OCI-LY7 (cell line): Measurements from ENCODE around the gene CHRD. TPM values are rescaled to one million over a fixed set of nuclear protein-coding genes. Genes with fewer than 3 reads are reported as not detected.

Source experiments
- BruUV-seq: library from RNA; stranded (reverse); fragments of 400-500 nt; replicated peaks from 2 replicates; lab custom pipeline; 2021; lab: Mats Ljungman, UMichigan
- CTCF ChIA-PET: fragments of 300-600 bp; sonication (Branson Sonifier 250); formaldehyde crosslinking; loops from one replicate; lab custom pipeline; 2022; ENCODE audit warnings: antibody characterized with exemption; ENCODE audit not compliant: unreplicated experiment; lab: Charles Lee
- POLR2A ChIA-PET: fragments of 300-600 bp; sonication (Branson Sonifier 250); formaldehyde crosslinking; loops from one replicate; lab custom pipeline; 2022; ENCODE audit warnings: antibody characterized with exemption; lab: Charles Lee
- DNase-seq: peaks from one replicate; pipeline ENCODE4 v3.0.0-alpha.2; 2015; ENCODE audit warnings: low spot score
- H2AFZ ChIP-seq: fragments of 200-600 bp; sonication (generic), shearing (Covaris generic); 2 replicates; pipeline ENCODE4 v1.6.1; 2014; ENCODE audit warnings: mild to moderate bottlenecking, antibody characterized with exemption, low read length, moderate library complexity
- H3K27ac ChIP-seq: fragments of 200-600 bp; sonication (generic); 2 replicates; pipeline ENCODE4 v1.5.1; 2014; ENCODE audit warnings: mixed run types, low read depth, mild to moderate bottlenecking, moderate library complexity, low read length, inconsistent platforms; ENCODE audit not compliant: poor library complexity, severe bottlenecking
- H3K36me3 ChIP-seq: fragments of 200-600 bp; sonication (generic); 2 replicates; pipeline ENCODE4 v1.6.1; 2014; ENCODE audit warnings: mild to moderate bottlenecking, antibody characterized with exemption, low read length, moderate library complexity, mixed read lengths; ENCODE audit not compliant: insufficient read depth
- H3K4me1 ChIP-seq: fragments of 200-600 bp; sonication (generic); 2 replicates; pipeline ENCODE4 v1.5.1; 2014; ENCODE audit warnings: mild to moderate bottlenecking, low read length; ENCODE audit not compliant: insufficient read depth, poor library complexity, severe bottlenecking
- H3K4me2 ChIP-seq: fragments of 200-600 bp; sonication (generic); 2 replicates; pipeline ENCODE4 v1.6.1; 2014; ENCODE audit warnings: mild to moderate bottlenecking, low read length
- H3K4me3 ChIP-seq: fragments of 200-600 bp; sonication (generic); 2 replicates; pipeline ENCODE4 v1.5.1; 2014; ENCODE audit warnings: mild to moderate bottlenecking, low read depth, low read length; ENCODE audit not compliant: poor library complexity, severe bottlenecking
- H3K79me2 ChIP-seq: fragments of 200-600 bp; sonication (generic); 2 replicates; pipeline ENCODE4 v1.6.1; 2016; ENCODE audit warnings: low read depth, mild to moderate bottlenecking, low read length, moderate library complexity, mixed read lengths; ENCODE audit not compliant: insufficient read depth
- H3K9me2 ChIP-seq: fragments of 200-600 bp; sonication (generic); 2 replicates; pipeline ENCODE4 v1.6.1; 2016; ENCODE audit warnings: mild to moderate bottlenecking, low read length, mixed read lengths; ENCODE audit not compliant: insufficient read depth
- H3K9me3 ChIP-seq: fragments of 200-600 bp; sonication (generic); 2 replicates; pipeline ENCODE4 v1.6.1; 2014; ENCODE audit warnings: mild to moderate bottlenecking, mixed run types, low read length, mixed read lengths
- H4K20me1 ChIP-seq: fragments of 200-600 bp; sonication (generic); 2 replicates; pipeline ENCODE4 v1.6.1; 2014; ENCODE audit warnings: mild to moderate bottlenecking, antibody characterized with exemption, low read length, moderate library complexity, mixed read lengths; ENCODE audit not compliant: insufficient read depth
- EZH2phosphoT487 ChIP-seq: fragments of 200-600 bp; sonication (generic); IDR thresholded peaks from 2 replicates; pipeline ENCODE4 v1.6.1; 2018; ENCODE audit warnings: low read depth, borderline replicate concordance, mild to moderate bottlenecking, mixed run types, antibody characterized with exemption, low read length, moderate library complexity, mixed read lengths
- intact Hi-C: fragments of 100-400 bp; cut with micrococcal nuclease; formaldehyde crosslinking; loops from one replicate; pipeline ENCODE4 v1.10.0; 2022; ENCODE audit not compliant: unreplicated experiment
- total RNA-seq, 2 experiments: library from RNA; depleted of rRNA in 1 of 2; stranded (reverse); fragments of >200 nt in 1 of 2; shearing (Covaris generic) in 1 of 2; gene quantifications; 2 replicates each; pipeline ENCODE4 v1.2.3, GENCODE V29; 2014 to 2022
- TF ChIP-seq, protein P1 (sequence below): fragments of 200-600 bp; sonication (generic); conservative IDR thresholded peaks from 2 replicates; pipeline ENCODE4 v1.5.1; 2014; ENCODE audit warnings: mild to moderate bottlenecking, antibody characterized with exemption, low read length, moderate library complexity, mixed read lengths

CHRD gene
- total RNA-seq, 2 experiments from 2014 or later, result 0.16 TPM; not detected in 1

DNA sequence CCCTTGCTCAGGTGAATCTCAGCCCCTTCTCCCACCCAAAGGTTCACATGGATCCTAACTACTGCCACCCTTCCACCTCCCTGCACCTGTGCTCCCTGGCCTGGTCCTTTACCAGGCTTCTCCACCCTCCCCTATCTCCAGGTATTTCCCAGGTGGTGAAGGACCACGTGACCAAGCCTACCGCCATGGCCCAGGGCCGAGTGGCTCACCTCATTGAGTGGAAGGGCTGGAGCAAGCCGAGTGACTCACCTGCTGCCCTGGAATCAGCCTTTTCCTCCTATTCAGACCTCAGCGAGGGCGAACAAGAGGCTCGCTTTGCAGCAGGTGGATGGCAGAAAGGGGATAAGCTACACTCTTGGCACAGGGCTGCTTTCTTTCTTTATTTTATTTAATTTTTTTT lies 37.9 kb upstream of the CHRD start:
- Histone ChIP-seq H3K4me2 (no peak overlapping the region), H3K9me2 (no peaks in the 10 kb centered on the region), H3K79me2 (no peaks in the 10 kb centered on the region), H3K4me1 (no peaks in the 10 kb centered on the region), H2AFZ (no peak overlapping the region), H3K4me3 (no peak overlapping the region), H3K36me3 (no peaks in the 10 kb centered on the region), H3K9me3 (no peaks in the 10 kb centered on the region), H4K20me1 (no peaks in the 10 kb centered on the region), H3K27ac (no peak overlapping the region)
- intact Hi-C loops, result no loop called here
- BruUV-seq, result no TSS peak
- no peak for DNase-seq
- POLR2A ChIA-PET, result interaction anchor here (0.6 kb wide), 1 partner anchor 76 kb away, joined by 3 read pairs; no protein-coding TSS in a partner anchor
- TF ChIP-seq EZH2phosphoT487, result no peak
- TF ChIP-seq, protein P1, sequence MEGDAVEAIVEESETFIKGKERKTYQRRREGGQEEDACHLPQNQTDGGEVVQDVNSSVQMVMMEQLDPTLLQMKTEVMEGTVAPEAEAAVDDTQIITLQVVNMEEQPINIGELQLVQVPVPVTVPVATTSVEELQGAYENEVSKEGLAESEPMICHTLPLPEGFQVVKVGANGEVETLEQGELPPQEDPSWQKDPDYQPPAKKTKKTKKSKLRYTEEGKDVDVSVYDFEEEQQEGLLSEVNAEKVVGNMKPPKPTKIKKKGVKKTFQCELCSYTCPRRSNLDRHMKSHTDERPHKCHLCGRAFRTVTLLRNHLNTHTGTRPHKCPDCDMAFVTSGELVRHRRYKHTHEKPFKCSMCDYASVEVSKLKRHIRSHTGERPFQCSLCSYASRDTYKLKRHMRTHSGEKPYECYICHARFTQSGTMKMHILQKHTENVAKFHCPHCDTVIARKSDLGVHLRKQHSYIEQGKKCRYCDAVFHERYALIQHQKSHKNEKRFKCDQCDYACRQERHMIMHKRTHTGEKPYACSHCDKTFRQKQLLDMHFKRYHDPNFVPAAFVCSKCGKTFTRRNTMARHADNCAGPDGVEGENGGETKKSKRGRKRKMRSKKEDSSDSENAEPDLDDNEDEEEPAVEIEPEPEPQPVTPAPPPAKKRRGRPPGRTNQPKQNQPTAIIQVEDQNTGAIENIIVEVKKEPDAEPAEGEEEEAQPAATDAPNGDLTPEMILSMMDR, result no peak
- CTCF ChIA-PET, result no interaction called here

DNA sequence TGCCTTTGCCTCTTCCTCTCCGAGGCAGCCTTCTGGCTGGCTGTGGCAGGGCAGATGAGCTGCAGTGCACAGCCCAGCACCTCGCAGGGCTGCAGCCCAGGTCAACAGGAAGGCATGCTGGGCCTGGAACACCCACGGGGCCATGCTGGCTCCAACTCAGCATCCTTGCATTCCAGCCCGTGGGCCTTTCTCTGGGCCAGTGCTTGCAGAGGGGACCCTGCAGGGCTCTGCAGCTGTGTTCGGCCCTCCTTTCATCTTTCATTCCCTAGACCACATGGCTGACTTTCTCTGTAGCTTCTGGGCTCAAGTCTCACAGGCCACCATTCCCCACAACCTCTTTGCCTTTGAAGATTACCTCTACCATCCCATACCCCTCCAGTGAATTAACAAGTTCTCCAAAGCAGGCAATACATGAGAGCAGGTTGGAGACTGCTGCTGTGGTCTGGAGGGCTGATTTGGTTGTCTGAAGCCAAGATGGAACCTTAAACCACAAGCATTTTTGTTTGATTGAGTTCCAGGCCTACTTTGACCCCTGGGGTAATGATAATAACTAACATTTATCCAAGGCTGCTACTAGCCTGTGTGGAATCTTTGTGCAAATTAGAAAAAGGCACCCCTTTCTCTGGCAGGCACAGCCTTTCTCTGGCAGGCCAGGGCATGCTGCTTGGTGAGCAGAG lies 36.5 kb upstream of the CHRD start:
- no peaks in the 10 kb centered on the region for H4K20me1 ChIP-seq
- no peaks in the 10 kb centered on the region for H3K9me2 ChIP-seq
- no peak for DNase-seq
- no peaks in the 10 kb centered on the region for H3K4me1 ChIP-seq
- POLR2A ChIA-PET, result no interaction called here
- H3K36me3 ChIP-seq, result no peaks in the 10 kb centered on the region
- no peak overlapping the region for H3K4me2 ChIP-seq
- no peak overlapping the region for H3K27ac ChIP-seq
- intact Hi-C loops, result no loop called here
- BruUV-seq, result no TSS peak
- no peak overlapping the region for H2AFZ ChIP-seq
- no peaks in the 10 kb centered on the region for H3K9me3 ChIP-seq
- CTCF ChIA-PET, result interaction anchor here (0.6 kb wide), 1 partner anchor 25 kb away, joined by 3 read pairs; no protein-coding TSS in a partner anchor
- no peak overlapping the region for H3K4me3 ChIP-seq
- TF ChIP-seq EZH2phosphoT487, result no peak
- TF ChIP-seq, protein P1, result no peak
- H3K79me2 ChIP-seq, result no peaks in the 10 kb centered on the region

DNA sequence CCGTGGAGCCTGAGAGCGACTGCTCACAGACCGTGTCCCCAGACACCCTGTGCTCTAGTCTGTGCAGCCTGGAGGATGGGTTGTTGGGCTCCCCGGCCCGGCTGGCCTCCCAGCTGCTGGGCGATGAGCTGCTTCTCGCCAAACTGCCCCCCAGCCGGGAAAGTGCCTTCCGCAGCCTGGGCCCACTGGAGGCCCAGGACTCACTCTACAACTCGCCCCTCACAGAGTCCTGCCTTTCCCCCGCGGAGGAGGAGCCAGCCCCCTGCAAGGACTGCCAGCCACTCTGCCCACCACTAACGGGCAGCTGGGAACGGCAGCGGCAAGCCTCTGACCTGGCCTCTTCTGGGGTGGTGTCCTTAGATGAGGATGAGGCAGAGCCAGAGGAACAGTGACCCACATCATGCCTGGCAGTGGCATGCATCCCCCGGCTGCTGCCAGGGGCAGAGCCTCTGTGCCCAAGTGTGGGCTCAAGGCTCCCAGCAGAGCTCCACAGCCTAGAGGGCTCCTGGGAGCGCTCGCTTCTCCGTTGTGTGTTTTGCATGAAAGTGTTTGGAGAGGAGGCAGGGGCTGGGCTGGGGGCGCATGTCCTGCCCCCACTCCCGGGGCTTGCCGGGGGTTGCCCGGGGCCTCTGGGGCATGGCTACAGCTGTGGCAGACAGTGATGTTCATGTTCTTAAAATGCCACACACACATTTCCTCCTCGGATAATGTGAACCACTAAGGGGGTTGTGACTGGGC lies 35.1 kb upstream of the CHRD start:
- DNase-seq, result no peak
- no peaks in the 10 kb centered on the region for H3K9me3 ChIP-seq
- no peaks in the 10 kb centered on the region for H3K79me2 ChIP-seq
- BruUV-seq, result no TSS peak
- ChIA-PET CTCF (interaction anchor here (0.7 kb wide), 1 partner anchor 9 kb away, joined by 3 read pairs; no protein-coding TSS in a partner anchor), POLR2A (no interaction called here)
- no peak overlapping the region for H2AFZ ChIP-seq
- H3K4me1 ChIP-seq, result no peaks in the 10 kb centered on the region
- no peaks in the 10 kb centered on the region for H3K36me3 ChIP-seq
- intact Hi-C loops, result no loop called here
- no peak overlapping the region for H3K27ac ChIP-seq
- no peaks in the 10 kb centered on the region for H4K20me1 ChIP-seq
- no peak overlapping the region for H3K4me3 ChIP-seq
- no peak overlapping the region for H3K4me2 ChIP-seq
- no peaks in the 10 kb centered on the region for H3K9me2 ChIP-seq
- no peak for TF ChIP-seq EZH2phosphoT487
- TF ChIP-seq, protein P1, result no peak
